GM12878 (cell line): ENCODE measurements around the gene RPS6KA3. TPM values are rescaled to one million over a fixed set of nuclear protein-coding genes. Genes with fewer than 3 reads are reported as not detected.

ENCODE experiments used
- ATAC-seq: fragments of 200-7000 bp; cut with Tn5 transposase; 3 replicates; pipeline ENCODE4 v1.9.1; 2020; ENCODE audit warnings: mild to moderate bottlenecking, moderate library complexity
- BruUV-seq: library from RNA; stranded (reverse); fragments of 400-500 nt; replicated peaks from 2 replicates; lab custom pipeline; 2021; lab: Mats Ljungman, UMichigan
- CTCF ChIA-PET: fragments of 300-600 bp; sonication (Branson Sonifier 250); formaldehyde crosslinking; extraction: SDS; loops from one replicate; lab custom pipeline; 2021; ENCODE audit warnings: inconsistent platforms; lab: Yijun Ruan, JAX
- POLR2A ChIA-PET: fragments of 350-600 bp; formaldehyde crosslinking; extraction: SDS; loops from one replicate; lab custom pipeline; 2021; ENCODE audit warnings: inconsistent platforms; lab: Charles Lee
- RAD21 ChIA-PET: fragments of 300-600 bp; sonication (Branson Sonifier 250); formaldehyde crosslinking; loops from one replicate; lab custom pipeline; 2023; ENCODE audit warnings: antibody characterized with exemption; ENCODE audit not compliant: unreplicated experiment; lab: Charles Lee
- SMC1A ChIA-PET: fragments of 300-600 bp; sonication (Branson Sonifier 250); formaldehyde crosslinking; loops from one replicate; lab custom pipeline; 2023; ENCODE audit not compliant: unreplicated experiment, uncharacterized antibody; lab: Charles Lee
- DNase-seq: peaks from one replicate; pipeline ENCODE4 v3.0.0-alpha.2; 2011; ENCODE audit warnings: low read depth, low spot score
- FAIRE-seq: peaks from 3 replicates; lab custom pipeline; 2011; peaks lifted over from hg19 to GRCh38; lab: Jason Lieb, UNC
- H2AFZ ChIP-seq: 2 replicates; pipeline ENCODE4 v1.6.0; 2011; ENCODE audit warnings: low read depth, low read length, control low read depth; ENCODE audit not compliant: control insufficient read depth
- H3K27ac ChIP-seq: 2 replicates; pipeline ENCODE4 v1.5.1; 2011; ENCODE audit warnings: control low read depth; ENCODE audit not compliant: control insufficient read depth, insufficient read depth
- H3K27me3 ChIP-seq, 2 experiments: replicated peaks in 1 of 2; 2 replicates each; pipeline versions ENCODE4 v1.6.0 to v1.6.1; 2011; ENCODE audit warnings: low read length in 1 of 2; ENCODE audit not compliant: control insufficient read depth in 2 of 2, insufficient read depth in 2 of 2
- H3K36me3 ChIP-seq, 2 experiments: 2 replicates each; pipeline ENCODE4 v1.5.1; 2011; ENCODE audit warnings: low read length in 1 of 2; ENCODE audit not compliant: control insufficient read depth in 2 of 2, insufficient read depth in 2 of 2
- H3K4me1 ChIP-seq: 2 replicates; pipeline ENCODE4 v1.6.1; 2011; ENCODE audit warnings: mild to moderate bottlenecking, low read length, moderate library complexity, mixed read lengths; ENCODE audit not compliant: control insufficient read depth, insufficient read depth
- H3K4me2 ChIP-seq: 2 replicates; pipeline ENCODE4 v1.6.0; 2011; ENCODE audit warnings: control low read depth; ENCODE audit not compliant: control insufficient read depth, insufficient read depth
- H3K4me3 ChIP-seq: fragments of 200-600 bp; sonication (generic); 2 replicates; pipeline ENCODE4 v1.5.1; 2016
- H3K79me2 ChIP-seq: 2 replicates; pipeline ENCODE4 v1.6.0; 2011; ENCODE audit warnings: low read length; ENCODE audit not compliant: control insufficient read depth, insufficient read depth
- H3K9ac ChIP-seq: 2 replicates; pipeline ENCODE4 v1.8.0; 2011; ENCODE audit warnings: low read length, control low read depth, mixed read lengths; ENCODE audit not compliant: control insufficient read depth, insufficient read depth
- H3K9me3 ChIP-seq: replicated peaks from 3 replicates; pipeline ENCODE4 v1.5.1; 2011; ENCODE audit warnings: mild to moderate bottlenecking, low read length; ENCODE audit not compliant: control insufficient read depth, insufficient read depth
- H4K20me1 ChIP-seq: 2 replicates; pipeline ENCODE4 v1.6.0; 2011; ENCODE audit not compliant: control insufficient read depth, insufficient read depth
- MTA2 ChIP-seq: fragments of 450-650 bp; IDR thresholded peaks from 2 replicates; pipeline ENCODE4 v1.6.1; 2016; ENCODE audit warnings: low read depth, mild to moderate bottlenecking, moderate library complexity
- RBBP5 ChIP-seq: fragments of 200-600 bp; sonication (generic); conservative IDR thresholded peaks from 2 replicates; pipeline ENCODE4 v1.6.1; 2016
- STAT1 ChIP-seq: fragments of 450-650 bp; conservative IDR thresholded peaks from 2 replicates; pipeline ENCODE4 v1.6.1; 2014; ENCODE audit warnings: antibody characterized with exemption, mild to moderate bottlenecking
- WGBS: methylation state at CpG from one replicate; pipeline ENCODE4 v1.1.6; 2016; ENCODE audit warnings: low lambda C conversion rate; ENCODE audit not compliant: insufficient replicate concordance, insufficient coverage; ENCODE audit errors: missing lambda C conversion rate; 5-methylcytosine and 5-hydroxymethylcytosine counted together
- in situ Hi-C: fragments of 300-500 bp; cut with MboI; formaldehyde crosslinking; loops from 9 replicates; pipeline ENCODE4 v1.14.3; 2018; ENCODE audit warnings: mixed read lengths
- intact Hi-C: fragments of 100-400 bp; cut with micrococcal nuclease; formaldehyde crosslinking; loops from one replicate; pipeline ENCODE4 v1.14.2; 2022; ENCODE audit not compliant: unreplicated experiment
- polyA plus RNA-seq, 11 experiments: library from polyadenylated mRNA; depleted of rRNA in 4 of 11; unstranded in 6 of 11; stranded (reverse) in 5 of 11; fragments of >200 nt; fragmentation: Nextera tagmentation in 4 of 11; fragmentation: Illumina TruSeq in 1 of 11; extraction: Ambion mirVana in 4 of 11; extraction: Trizol in 1 of 11; gene quantifications; 1 replicate in 1 of 11; 2 replicates in 10 of 11; pipeline versions ENCODE4 v1.2.1 to v1.2.3, GENCODE V29; 2011 to 2016; ENCODE audit warnings: inconsistent platforms in 2 of 11, missing spikeins in 2 of 11, low read depth in 1 of 11
- small RNA-seq: library from RNA; depleted of rRNA; stranded (forward); fragments of <200 nt; gene quantifications from one replicate; pipeline ENCODE3, GENCODE V24; 2014
- total RNA-seq, 4 experiments: library from RNA; depleted of rRNA in 3 of 4; stranded (reverse); fragments of >200 nt in 3 of 4; fragmentation: Illumina TruSeq in 1 of 4; extraction: Trizol in 1 of 4; gene quantifications; 2 replicates each; pipeline versions ENCODE4 v1.2.1 to v1.2.3, GENCODE V29; 2013 to 2021

The RPS6KA3 gene
- total and polyA plus RNA-seq, 10 of the 15 experiments (the other 5 are each of a cell fraction or from before 2014, with no cell fraction given), result 2.8 to 35.6 (median 15.8) TPM

DNA sequence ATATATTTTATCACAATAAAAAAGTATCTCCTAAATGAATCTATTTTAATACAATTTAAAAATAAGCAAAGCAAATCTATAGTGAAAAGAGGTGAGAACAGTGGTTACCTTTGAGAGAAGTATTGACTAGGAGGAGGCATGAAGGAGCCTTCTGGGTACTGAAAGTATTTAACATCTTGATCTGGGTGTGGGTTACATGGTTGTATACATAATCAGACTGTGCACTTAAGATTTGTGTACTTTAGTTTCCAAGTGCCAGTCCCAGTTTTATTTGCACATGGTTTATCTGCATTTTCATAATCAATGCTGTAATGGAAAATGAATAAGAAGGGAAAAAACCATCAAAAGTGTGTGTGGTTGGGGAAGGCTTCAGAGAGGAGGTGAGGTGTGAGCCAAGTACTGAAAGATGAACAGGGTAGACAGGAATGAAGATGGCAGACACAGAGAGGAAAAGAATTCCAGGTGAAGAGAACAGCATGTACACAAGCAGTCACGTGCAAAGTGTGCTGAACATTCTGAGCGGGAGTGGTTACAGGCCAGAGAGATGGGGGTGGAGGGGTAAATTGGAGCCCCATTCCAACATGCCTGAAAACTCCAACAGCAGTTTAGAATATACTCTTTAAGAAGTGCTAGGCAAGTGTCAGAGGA is 164.7 kb downstream of the RPS6KA3 start:
- ATAC-seq, result no peak
- Histone ChIP-seq H3K27me3 (no peaks in the 10 kb centered on the region; a peak in 1 of 4 replicates), H4K20me1 (no peaks in the 10 kb centered on the region), H3K9ac (no peak overlapping the region), H3K4me1 (no peaks in the 10 kb centered on the region), H3K36me3 (no peaks in the 10 kb centered on the region), H3K4me3 (no peak overlapping the region), H3K4me2 (no peak overlapping the region), H3K27ac (no peak overlapping the region), H3K79me2 (no peaks in the 10 kb centered on the region), H2AFZ (no peak overlapping the region), H3K9me3 (no peaks in the 10 kb centered on the region)
- TF ChIP-seq MTA2, result no peak
- no peak for TF ChIP-seq STAT1
- no peak for TF ChIP-seq RBBP5
- in situ Hi-C loops, result no loop called here
- DNase-seq, result no peak
- intact Hi-C loops, result no loop called here
- RAD21 ChIA-PET, result no interaction called here
- CTCF ChIA-PET, result no interaction called here
- SMC1A ChIA-PET, result no interaction called here
- FAIRE-seq, result no peak
- WGBS, result 75% methylated on average over 2 of the region's 2 CpGs
- BruUV-seq, result no TSS peak
- POLR2A ChIA-PET, result no interaction called here

Small RNA genes within 50 kb of the gene (small RNA-seq; reads per million reads assigned to genes)
- gene RF00493 (23.0 reads per million, percentile 97 among the genes with 10 or more reads in this experiment), gene RF00494 (not detected)

Other genes with a start within 250 kb of the RPS6KA3 start
- gene MAP7D2, start 150.0 kb downstream of the RPS6KA3 start, total RNA-seq (2014; rRNA removed), result 0.06 and 0.27 TPM in 2 replicates
- gene MAP7D2, start 150.0 kb downstream of the RPS6KA3 start, total RNA-seq (2014; rRNA removed; fragmentation: Illumina TruSeq; extraction: Trizol), result 0.23 and 0.54 TPM in 2 replicates
- gene MAP7D2, start 150.0 kb downstream of the RPS6KA3 start, total RNA-seq (2021), result 0.13 and 0.19 TPM in 2 replicates
- gene MAP7D2, start 150.0 kb downstream of the RPS6KA3 start, polyA plus RNA-seq (2011; rRNA removed), result 18.4 and 26.1 TPM in 2 replicates
- gene MAP7D2, start 150.0 kb downstream of the RPS6KA3 start, polyA plus RNA-seq (2014; fragmentation: Illumina TruSeq; extraction: Trizol), result 0.25 and 0.33 TPM in 2 replicates
- gene MAP7D2, start 150.0 kb downstream of the RPS6KA3 start, polyA plus RNA-seq (2014; fragmentation: Nextera tagmentation; extraction: Ambion mirVana), result under 1 TPM; 0.16 to 0.27 TPM
- gene MAP7D2, start 150.0 kb downstream of the RPS6KA3 start, polyA plus RNA-seq (2014; rRNA removed), result 0.19 and 0.61 TPM in 2 replicates
- gene MAP7D2, start 150.0 kb downstream of the RPS6KA3 start, polyA plus RNA-seq (2016; fragmentation: Nextera tagmentation; extraction: Ambion mirVana), result under 1 TPM; 0.16 to 0.25 TPM
- 51.2 and 60.3 TPM in 2 replicates for gene EIF1AX, start 125.1 kb downstream of the RPS6KA3 start, total RNA-seq (2014; rRNA removed)
- 63.3 and 64.7 TPM in 2 replicates for gene EIF1AX, start 125.1 kb downstream of the RPS6KA3 start, total RNA-seq (2014; rRNA removed; fragmentation: Illumina TruSeq; extraction: Trizol)
- 135 and 151 TPM in 2 replicates for gene EIF1AX, start 125.1 kb downstream of the RPS6KA3 start, total RNA-seq (2021)
- gene EIF1AX, start 125.1 kb downstream of the RPS6KA3 start, polyA plus RNA-seq (2011; rRNA removed), result 153 and 221 TPM in 2 replicates
- gene EIF1AX, start 125.1 kb downstream of the RPS6KA3 start, polyA plus RNA-seq (2014; fragmentation: Illumina TruSeq; extraction: Trizol), result 77.7 and 97.1 TPM in 2 replicates
- gene EIF1AX, start 125.1 kb downstream of the RPS6KA3 start, polyA plus RNA-seq (2014; fragmentation: Nextera tagmentation; extraction: Ambion mirVana), result 10 to 100 TPM; 54.3 to 95.5 TPM
- 48.6 and 57.3 TPM in 2 replicates for gene EIF1AX, start 125.1 kb downstream of the RPS6KA3 start, polyA plus RNA-seq (2014; rRNA removed)
- 100 to 1,000 TPM; 227 to 251 TPM for gene EIF1AX, start 125.1 kb downstream of the RPS6KA3 start, polyA plus RNA-seq (2016; fragmentation: Nextera tagmentation; extraction: Ambion mirVana)